ENCODE measurements around the gene DNAH6. TPM values are rescaled to one million over a fixed set of nuclear protein-coding genes. Genes with fewer than 3 reads are reported as not detected.
A peak's percentile ranks its signal among the peaks of the same experiment; 100 is the strongest.
"Not testable (repeated sequence)": the region's sequence is repeated elsewhere in the genome, so short reads cannot be mapped to it uniquely, and the experiment has no call there.

DNAH6 gene
- total RNA-seq, 4 donors from 2014 or later = 1.00 to 2.9 (median 2.1) TPM

DNA sequence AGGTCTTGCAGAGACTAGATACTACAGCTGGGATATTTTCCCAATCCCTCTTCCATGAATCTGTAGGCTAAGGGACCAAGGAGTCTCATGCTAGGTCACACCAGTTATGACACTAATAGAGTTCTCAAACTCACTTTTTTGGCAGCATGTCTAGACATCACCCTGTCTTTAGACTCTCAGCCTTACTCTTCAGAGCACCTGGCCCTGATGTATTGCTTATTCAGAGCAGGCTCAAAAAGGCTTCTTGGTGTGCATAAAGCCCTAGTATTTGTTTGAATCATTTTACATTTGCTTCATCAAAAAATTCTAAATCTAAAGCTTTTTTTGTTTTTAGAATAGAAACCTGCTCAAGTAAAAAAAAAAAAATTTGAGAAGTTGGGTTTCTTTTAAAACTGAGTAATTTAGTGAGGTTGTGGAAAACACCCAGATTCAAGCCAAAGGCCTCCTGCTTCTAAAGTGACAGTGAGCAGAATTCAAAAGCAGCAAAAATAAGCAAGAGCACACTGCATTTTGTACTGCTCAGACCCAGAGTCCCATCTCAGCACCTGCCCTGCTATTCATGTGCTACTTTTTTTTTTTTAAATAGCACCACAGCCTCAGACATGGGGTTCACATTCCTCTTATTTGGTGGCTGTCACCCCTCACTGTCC is 18.0 kb upstream of the DNAH6 start:
- DNase-seq = no peak
- Histone ChIP-seq H3K27me3 (no peaks in the 10 kb centered on the region), H3K4me3 (no peak overlapping the region), H3K36me3 (no peaks in the 10 kb centered on the region), H3K4me1 (peaks cover 0 to 13% (median 4%) of the 10 kb centered on the region in 4 donors), H3K9me3 (no peaks in the 10 kb centered on the region), H3K27ac (peak overlapping the region in 3 of 4 donors; percentile 31 to 63 (median 37))
- no peak for TF ChIP-seq CTCF (IDR thresholded peaks at IDR 0.05)
- no peak for TF ChIP-seq EP300 (IDR thresholded peaks at IDR 0.05; ENCODE audit: low read depth)
- TF ChIP-seq POLR2AphosphoS5 (IDR thresholded peaks at IDR 0.05) = no peak
- no peak for TF ChIP-seq POLR2A (IDR thresholded peaks at IDR 0.05)
- in situ Hi-C loops (cut with MboI; ENCODE audit: low pct_ligation_motif_present in 1 of 4, low pct_unique_long_range_greater_than_20kb in 1 of 4, low sequenced_read_pairs in 3 of 4) = loop anchor here (10.0 to 25.0 kb wide), 4 partner anchors 127 to 377 kb away; no protein-coding TSS in a partner anchor
- intact Hi-C loops (cut with DNase I; ENCODE audit: low total_unique reads) = no loop called here

GRCh38 chr2:84511024-84511423 is 5.3 kb upstream of the DNAH6 start:
- H3K27me3 ChIP-seq; H3K27ac ChIP-seq; H3K4me1 ChIP-seq; H3K9me3 ChIP-seq; intact Hi-C loops (cut with DNase I; ENCODE audit: low total_unique reads); H3K4me3 ChIP-seq; DNase-seq; in situ Hi-C loops (cut with MboI; ENCODE audit: low pct_ligation_motif_present in 1 of 4, low pct_unique_long_range_greater_than_20kb in 1 of 4, low sequenced_read_pairs in 3 of 4); H3K36me3 ChIP-seq: not testable (repeated sequence)
- 97% methylated on average over 10 of the region's 10 CpGs; no CpG with 5 or more reads in 1 of the 2 donors for WGBS, 2 donors (ENCODE audit: low coverage in 1 of 2)

DNA sequence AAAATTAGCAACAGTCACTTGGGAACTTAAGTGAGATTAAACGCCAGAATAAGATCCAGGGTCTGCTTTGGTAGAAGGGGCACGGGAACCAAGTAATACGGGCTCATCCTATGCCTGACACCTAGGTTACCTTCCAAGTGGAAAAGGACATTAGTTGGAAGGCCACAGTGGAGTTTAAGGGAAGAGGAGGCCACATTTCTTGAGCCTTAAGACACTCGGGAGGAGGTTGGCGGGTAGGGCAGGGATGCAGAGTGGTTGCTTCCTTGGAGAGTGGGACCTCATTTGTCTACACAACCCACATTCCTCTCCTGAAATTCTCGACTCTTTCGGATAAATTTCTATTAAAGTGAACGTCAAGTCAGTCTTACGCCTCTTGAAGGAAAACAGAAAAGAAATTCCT is 510 bp upstream of the DNAH6 start:
- TF ChIP-seq POLR2A (IDR thresholded peaks at IDR 0.05) = no peak
- no peak for TF ChIP-seq EP300 (IDR thresholded peaks at IDR 0.05; ENCODE audit: low read depth)
- no peak for TF ChIP-seq POLR2AphosphoS5 (IDR thresholded peaks at IDR 0.05)
- TF ChIP-seq CTCF (IDR thresholded peaks at IDR 0.05) = no peak
- intact Hi-C loops (cut with DNase I; ENCODE audit: low total_unique reads) (no loop called here), in situ Hi-C loops (cut with MboI; ENCODE audit: low pct_ligation_motif_present in 1 of 4, low pct_unique_long_range_greater_than_20kb in 1 of 4, low sequenced_read_pairs in 3 of 4) (no loop called here)
- Histone ChIP-seq H3K36me3 (no peaks in the 10 kb centered on the region), H3K27ac (peak overlapping the region; percentile 36 to 67 (median 46)), H3K4me1 (peaks cover 0 to 11% (median 2%) of the 10 kb centered on the region in 4 donors), H3K27me3 (no peaks in the 10 kb centered on the region), H3K4me3 (peak overlapping the region in 2 of 4 donors; percentile 37 to 59), H3K9me3 (peaks cover 0 to 7% of the 10 kb centered on the region in 2 donors)
- no peak for DNase-seq
- WGBS, 2 donors (ENCODE audit: low coverage in 1 of 2) = 62 to 64% methylated on average over 5 to 9 of the region's 9 CpGs

- Histone ChIP-seq H3K27me3 (no peaks in the 10 kb centered on the region), H3K9me3 (peaks cover 9 to 11% of the 10 kb centered on the region in 2 donors), H3K27ac (no peak overlapping the region), H3K4me3 (no peak overlapping the region), H3K36me3 (no peaks in the 10 kb centered on the region), H3K4me1 (peaks cover 0 to 11% (median 2%) of the 10 kb centered on the region in 4 donors)
- TF ChIP-seq POLR2A (IDR thresholded peaks at IDR 0.05) (no peak), POLR2AphosphoS5 (IDR thresholded peaks at IDR 0.05) (no peak), CTCF (IDR thresholded peaks at IDR 0.05) (no peak), EP300 (IDR thresholded peaks at IDR 0.05; ENCODE audit: low read depth) (no peak)
- intact Hi-C loops (cut with DNase I; ENCODE audit: low total_unique reads) = no loop called here
- in situ Hi-C loops (cut with MboI; ENCODE audit: low pct_ligation_motif_present in 1 of 4, low pct_unique_long_range_greater_than_20kb in 1 of 4, low sequenced_read_pairs in 3 of 4) = no loop called here
- no peak for DNase-seq
Measured at GRCh38 chr2:84519332-84519957, 3.1 kb downstream of the DNAH6 start.

All from transverse colon (tissue), 4 donors.